GM12878 (cell line): ENCODE results near the gene RHBG. TPM values are rescaled to one million over a fixed set of nuclear protein-coding genes. Genes with fewer than 3 reads are reported as not detected.

ENCODE experiments used
- ATAC-seq: fragments of 200-7000 bp; cut with Tn5 transposase; 3 replicates; pipeline ENCODE4 v1.9.1; 2020; ENCODE audit warnings: mild to moderate bottlenecking, moderate library complexity
- BruUV-seq: library from RNA; stranded (reverse); fragments of 400-500 nt; replicated peaks from 2 replicates; lab custom pipeline; 2021; lab: Mats Ljungman, UMichigan
- CTCF ChIA-PET: fragments of 300-600 bp; sonication (Branson Sonifier 250); formaldehyde crosslinking; extraction: SDS; loops from one replicate; lab custom pipeline; 2021; ENCODE audit warnings: inconsistent platforms; lab: Yijun Ruan, JAX
- POLR2A ChIA-PET: fragments of 350-600 bp; formaldehyde crosslinking; extraction: SDS; loops from one replicate; lab custom pipeline; 2021; ENCODE audit warnings: inconsistent platforms; lab: Charles Lee
- RAD21 ChIA-PET: fragments of 300-600 bp; sonication (Branson Sonifier 250); formaldehyde crosslinking; loops from one replicate; lab custom pipeline; 2023; ENCODE audit warnings: antibody characterized with exemption; ENCODE audit not compliant: unreplicated experiment; lab: Charles Lee
- SMC1A ChIA-PET: fragments of 300-600 bp; sonication (Branson Sonifier 250); formaldehyde crosslinking; loops from one replicate; lab custom pipeline; 2023; ENCODE audit not compliant: unreplicated experiment, uncharacterized antibody; lab: Charles Lee
- DNase-seq: peaks from one replicate; pipeline ENCODE4 v3.0.0-alpha.2; 2011; ENCODE audit warnings: low read depth, low spot score
- FAIRE-seq: peaks from 3 replicates; lab custom pipeline; 2011; peaks lifted over from hg19 to GRCh38; lab: Jason Lieb, UNC
- H2AFZ ChIP-seq: 2 replicates; pipeline ENCODE4 v1.6.0; 2011; ENCODE audit warnings: low read depth, low read length, control low read depth; ENCODE audit not compliant: control insufficient read depth
- H3K27ac ChIP-seq: 2 replicates; pipeline ENCODE4 v1.5.1; 2011; ENCODE audit warnings: control low read depth; ENCODE audit not compliant: control insufficient read depth, insufficient read depth
- H3K27me3 ChIP-seq, 2 experiments: replicated peaks in 1 of 2; 2 replicates each; pipeline versions ENCODE4 v1.6.0 to v1.6.1; 2011; ENCODE audit warnings: low read length in 1 of 2; ENCODE audit not compliant: control insufficient read depth in 2 of 2, insufficient read depth in 2 of 2
- H3K36me3 ChIP-seq, 2 experiments: 2 replicates each; pipeline ENCODE4 v1.5.1; 2011; ENCODE audit warnings: low read length in 1 of 2; ENCODE audit not compliant: control insufficient read depth in 2 of 2, insufficient read depth in 2 of 2
- H3K4me1 ChIP-seq: 2 replicates; pipeline ENCODE4 v1.6.1; 2011; ENCODE audit warnings: mild to moderate bottlenecking, low read length, moderate library complexity, mixed read lengths; ENCODE audit not compliant: control insufficient read depth, insufficient read depth
- H3K4me2 ChIP-seq: 2 replicates; pipeline ENCODE4 v1.6.0; 2011; ENCODE audit warnings: control low read depth; ENCODE audit not compliant: control insufficient read depth, insufficient read depth
- H3K4me3 ChIP-seq: fragments of 200-600 bp; sonication (generic); 2 replicates; pipeline ENCODE4 v1.5.1; 2016
- H3K79me2 ChIP-seq: 2 replicates; pipeline ENCODE4 v1.6.0; 2011; ENCODE audit warnings: low read length; ENCODE audit not compliant: control insufficient read depth, insufficient read depth
- H3K9ac ChIP-seq: 2 replicates; pipeline ENCODE4 v1.8.0; 2011; ENCODE audit warnings: low read length, control low read depth, mixed read lengths; ENCODE audit not compliant: control insufficient read depth, insufficient read depth
- H3K9me3 ChIP-seq: replicated peaks from 3 replicates; pipeline ENCODE4 v1.5.1; 2011; ENCODE audit warnings: mild to moderate bottlenecking, low read length; ENCODE audit not compliant: control insufficient read depth, insufficient read depth
- H4K20me1 ChIP-seq: 2 replicates; pipeline ENCODE4 v1.6.0; 2011; ENCODE audit not compliant: control insufficient read depth, insufficient read depth
- CREB1 ChIP-seq: IDR thresholded peaks from 2 replicates; pipeline ENCODE4 v1.6.1; 2012; ENCODE audit warnings: low read depth, mild to moderate bottlenecking, inconsistent platforms
- HSF1 ChIP-seq: fragments of 150-350 bp; IDR thresholded peaks from 2 replicates; pipeline ENCODE4 v1.6.1; 2014; ENCODE audit warnings: mild to moderate bottlenecking, low read depth, low read length
- MYC ChIP-seq: IDR thresholded peaks from 2 replicates; pipeline ENCODE4 v1.6.1; 2011; ENCODE audit warnings: mild to moderate bottlenecking, low read length, moderate library complexity, inconsistent platforms; ENCODE audit not compliant: insufficient read depth, insufficient replicate concordance, insufficient read length, severe bottlenecking
- NKRF ChIP-seq: fragments of 450-650 bp; conservative IDR thresholded peaks from 2 replicates; pipeline ENCODE4 v1.6.1; 2017; ENCODE audit warnings: mild to moderate bottlenecking, moderate library complexity
- PBX3 ChIP-seq: IDR thresholded peaks from 2 replicates; pipeline ENCODE4 v1.6.1; 2011; ENCODE audit warnings: mild to moderate bottlenecking, low read depth, low read length, moderate library complexity; ENCODE audit not compliant: insufficient replicate concordance
- PRDM15 ChIP-seq: fragments of 450-650 bp; formaldehyde crosslinking; IDR thresholded peaks from 2 replicates; pipeline ENCODE4 v1.4.0; 2020; ENCODE audit warnings: mild to moderate bottlenecking, moderate library complexity
- RBBP5 ChIP-seq: fragments of 200-600 bp; sonication (generic); conservative IDR thresholded peaks from 2 replicates; pipeline ENCODE4 v1.6.1; 2016
- REST ChIP-seq: IDR thresholded peaks from 2 replicates; pipeline ENCODE4 v1.6.1; 2012; ENCODE audit warnings: mild to moderate bottlenecking, low read depth, low read length
- SP1 ChIP-seq: IDR thresholded peaks from one replicate; pipeline ENCODE4 v1.6.1; 2011; ENCODE audit warnings: low read depth, low read length
- STAT1 ChIP-seq: fragments of 450-650 bp; conservative IDR thresholded peaks from 2 replicates; pipeline ENCODE4 v1.6.1; 2014; ENCODE audit warnings: antibody characterized with exemption, mild to moderate bottlenecking
- SUPT20H ChIP-seq: IDR thresholded peaks from 2 replicates; pipeline ENCODE4 v1.6.1; 2011; ENCODE audit warnings: low read depth, mild to moderate bottlenecking, low read length, moderate library complexity, borderline replicate concordance; ENCODE audit not compliant: control insufficient read depth
- WGBS: methylation state at CpG from one replicate; pipeline ENCODE4 v1.1.6; 2016; ENCODE audit warnings: low lambda C conversion rate; ENCODE audit not compliant: insufficient replicate concordance, insufficient coverage; ENCODE audit errors: missing lambda C conversion rate; 5-methylcytosine and 5-hydroxymethylcytosine counted together
- in situ Hi-C: fragments of 300-500 bp; cut with MboI; formaldehyde crosslinking; loops from 9 replicates; pipeline ENCODE4 v1.14.3; 2018; ENCODE audit warnings: mixed read lengths
- intact Hi-C: fragments of 100-400 bp; cut with micrococcal nuclease; formaldehyde crosslinking; loops from one replicate; pipeline ENCODE4 v1.14.2; 2022; ENCODE audit not compliant: unreplicated experiment
- polyA plus RNA-seq, 11 experiments: library from polyadenylated mRNA; depleted of rRNA in 4 of 11; unstranded in 6 of 11; stranded (reverse) in 5 of 11; fragments of >200 nt; fragmentation: Nextera tagmentation in 4 of 11; fragmentation: Illumina TruSeq in 1 of 11; extraction: Ambion mirVana in 4 of 11; extraction: Trizol in 1 of 11; gene quantifications; 1 replicate in 1 of 11; 2 replicates in 10 of 11; pipeline versions ENCODE4 v1.2.1 to v1.2.3, GENCODE V29; 2011 to 2016; ENCODE audit warnings: inconsistent platforms in 2 of 11, missing spikeins in 2 of 11, low read depth in 1 of 11
- total RNA-seq, 4 experiments: library from RNA; depleted of rRNA in 3 of 4; stranded (reverse); fragments of >200 nt in 3 of 4; fragmentation: Illumina TruSeq in 1 of 4; extraction: Trizol in 1 of 4; gene quantifications; 2 replicates each; pipeline versions ENCODE4 v1.2.1 to v1.2.3, GENCODE V29; 2013 to 2021

The RHBG gene
- total and polyA plus RNA-seq, 10 of the 15 experiments (the other 5 are each of a cell fraction or from before 2014, with no cell fraction given): not detected

GRCh38 chr1:156427957-156428356 lies 58.9 kb downstream of the RHBG start:
- WGBS: 25% methylated on average over 5 of the region's 5 CpGs
- Histone ChIP-seq H3K9me3 (no peaks in the 10 kb centered on the region), H3K4me1 (no peaks in the 10 kb centered on the region), H3K27me3 (peaks cover 12 to 22% of the 10 kb centered on the region in 2 experiments; a peak in 3 of 4 replicates), H3K4me3 (no peak overlapping the region), H2AFZ (no peak overlapping the region), H3K4me2 (no peak overlapping the region), H3K36me3 (no peaks in the 10 kb centered on the region), H3K27ac (no peak overlapping the region), H3K9ac (no peak overlapping the region), H3K79me2 (no peaks in the 10 kb centered on the region), H4K20me1 (no peaks in the 10 kb centered on the region; the same call in 1 of the 2 replicates)
- RAD21 ChIA-PET: no interaction called here
- SMC1A ChIA-PET: no interaction called here
- BruUV-seq: no TSS peak
- in situ Hi-C loops: no loop called here
- DNase-seq: no peak
- FAIRE-seq: no peak
- POLR2A ChIA-PET: interaction anchor here (1.2 kb wide), 1 partner anchor 10 kb away, joined by 3 read pairs; no protein-coding TSS in a partner anchor
- no peak for ATAC-seq
- intact Hi-C loops: no loop called here
- CTCF ChIA-PET: interaction anchor here (0.9 kb wide), 1 partner anchor 42 kb away, joined by 4 read pairs; no protein-coding TSS in a partner anchor
- no peak for TF ChIP-seq HSF1
- TF ChIP-seq NKRF: no peak
- TF ChIP-seq MYC: no peak
- no peak for TF ChIP-seq RBBP5
- no peak for TF ChIP-seq PRDM15 (CRISPR knock-in tag)
- no peak for TF ChIP-seq SUPT20H
- TF ChIP-seq CREB1: no peak
- TF ChIP-seq REST: no peak
- TF ChIP-seq SP1: no peak
- no peak for TF ChIP-seq STAT1
- TF ChIP-seq PBX3: no peak
